K562 (cell line): ENCODE data around the gene CAPS. TPM values are rescaled to one million over a fixed set of nuclear protein-coding genes. Genes with fewer than 3 reads are reported as not detected.

Experiments used
- ATAC-seq: fragments of 200-7000 bp; cut with Tn5 transposase; 3 replicates; pipeline ENCODE4 v1.9.1; 2020; ENCODE audit warnings: moderate library complexity
- BruUV-seq: library from RNA; stranded (reverse); fragments of 400-500 nt; replicated peaks from 2 replicates; lab custom pipeline; 2021; lab: Mats Ljungman, UMichigan
- CTCF ChIA-PET: fragments of 300-600 bp; formaldehyde crosslinking; extraction: SDS; loops from one replicate; lab custom pipeline; 2021; ENCODE audit warnings: low intra/inter-chr PET ratio; lab: Yijun Ruan, JAX
- POLR2A ChIA-PET: fragments of 300-600, 350-650 bp; sonication (Branson Sonifier 250); formaldehyde crosslinking; extraction: SDS; loops from one replicate; lab custom pipeline; 2021; ENCODE audit warnings: antibody characterized with exemption, inconsistent platforms; lab: Yijun Ruan, JAX
- DNase-seq, 4 experiments: peaks; one replicate each; pipeline versions ENCODE4 v3.0.0 to v3.0.0-alpha.2; 2011 to 2018; ENCODE audit warnings: low spot score in 3 of 4, mixed read lengths in 3 of 4; ENCODE audit errors: extremely low read depth in 1 of 4
- FAIRE-seq: peaks from 2 replicates; lab custom pipeline; 2011; peaks lifted over from hg19 to GRCh38; lab: Jason Lieb, UNC
- H2AFZ ChIP-seq: 2 replicates; pipeline ENCODE4 v1.6.0; 2011; ENCODE audit warnings: low read depth, low read length, control low read depth, inconsistent platforms
- H3K27ac ChIP-seq: fragments of 200-600 bp; 3 replicates; pipeline ENCODE4 v1.8.0; 2011; ENCODE audit warnings: low read depth, mild to moderate bottlenecking, control low read depth, inconsistent platforms, low read length, moderate library complexity, mixed read lengths; ENCODE audit errors: extremely low read depth
- H3K27me3 ChIP-seq, 2 experiments: fragments of 300-600 bp in 1 of 2; 2 replicates in 1 of 2; 3 replicates in 1 of 2; pipeline versions ENCODE4 v1.6.0 to v1.8.0; 2011; ENCODE audit warnings: inconsistent platforms in 2 of 2, low read length in 2 of 2, mild to moderate bottlenecking in 1 of 2, mixed read lengths in 1 of 2, moderate library complexity in 1 of 2; ENCODE audit not compliant: control insufficient read depth in 2 of 2, insufficient read depth in 2 of 2
- H3K36me3 ChIP-seq: fragments of 300-600 bp; 3 replicates; pipeline ENCODE4 v1.8.0; 2011; ENCODE audit warnings: mild to moderate bottlenecking, low read length, inconsistent platforms; ENCODE audit not compliant: control insufficient read depth, insufficient read depth
- H3K4me1 ChIP-seq, 2 experiments: fragments of 200-600 bp in 1 of 2; replicated peaks in 1 of 2; 2 replicates in 1 of 2; 3 replicates in 1 of 2; pipeline versions ENCODE4 v1.5.1 to v1.8.0; 2011; ENCODE audit warnings: inconsistent platforms in 2 of 2, low read length in 2 of 2, mild to moderate bottlenecking in 1 of 2, mixed read lengths in 1 of 2, moderate library complexity in 1 of 2; ENCODE audit not compliant: control insufficient read depth in 2 of 2, insufficient read depth in 2 of 2
- H3K4me2 ChIP-seq: 2 replicates; pipeline ENCODE4 v1.6.1; 2011; ENCODE audit warnings: low read length, control low read depth, inconsistent platforms, mixed read lengths; ENCODE audit not compliant: insufficient read depth
- H3K4me3 ChIP-seq: fragments of 200-600 bp; sonication (generic), shearing (Covaris generic); 2 replicates; pipeline ENCODE4 v1.5.1; 2016; ENCODE audit warnings: control low read depth, inconsistent platforms
- H3K79me2 ChIP-seq: fragments of 200-600 bp; 3 replicates; pipeline ENCODE4 v1.8.0; 2011; ENCODE audit warnings: low read length, inconsistent platforms; ENCODE audit not compliant: control insufficient read depth, insufficient read depth
- H3K9ac ChIP-seq, 2 experiments: 2 replicates each; pipeline versions ENCODE4 v1.6.0 to v1.6.1; 2011; ENCODE audit warnings: low read depth in 2 of 2, low read length in 2 of 2, control low read depth in 1 of 2, inconsistent platforms in 1 of 2, mild to moderate bottlenecking in 1 of 2, mixed read lengths in 1 of 2; ENCODE audit not compliant: insufficient read depth in 1 of 2
- H3K9me1 ChIP-seq: one replicate; pipeline ENCODE4 v1.6.0; 2011; ENCODE audit warnings: inconsistent platforms, mild to moderate bottlenecking, low read length, moderate library complexity; ENCODE audit not compliant: control insufficient read depth, insufficient read depth
- H3K9me3 ChIP-seq: replicated peaks from 2 replicates; pipeline ENCODE4 v1.5.1; 2011; ENCODE audit warnings: low read depth, low read length, inconsistent platforms; ENCODE audit not compliant: control insufficient read depth, insufficient read depth
- H4K20me1 ChIP-seq: replicated peaks from 2 replicates; pipeline ENCODE4 v1.6.1; 2011; ENCODE audit warnings: low read length, inconsistent platforms, mixed read lengths; ENCODE audit not compliant: control insufficient read depth, insufficient read depth
- BCL6 ChIP-seq: fragments of 250-450 bp; sonication (Bioruptor Pico); IDR thresholded peaks from 2 replicates; pipeline ENCODE4 v1.4.0; 2020
- CBX8 ChIP-seq: fragments of 200-600 bp; sonication (generic); IDR thresholded peaks from 2 replicates; pipeline ENCODE4 v1.6.1; 2012; ENCODE audit warnings: borderline replicate concordance, mixed run types, low read depth, mild to moderate bottlenecking, moderate library complexity, mixed read lengths, low read length, control low read depth, inconsistent platforms; ENCODE audit not compliant: poor library complexity, severe bottlenecking; ENCODE audit errors: extremely low read depth
- DDX20 ChIP-seq: fragments of 450-650 bp; IDR thresholded peaks from 2 replicates; pipeline ENCODE4 v1.6.1; 2016; ENCODE audit warnings: missing genetic modification characterization, low read depth, mild to moderate bottlenecking, missing compliant biosample characterization, moderate library complexity
- DPF2 ChIP-seq: fragments of 450-650 bp; IDR thresholded peaks from 2 replicates; pipeline ENCODE4 v1.6.1; 2016
- ELF1 ChIP-seq: fragments of 200-800 bp; sonication (Bioruptor generic); IDR thresholded peaks from 2 replicates; pipeline ENCODE4 v1.6.1; 2016; ENCODE audit warnings: missing genetic modification characterization, missing compliant biosample characterization
- HDAC8 ChIP-seq: fragments of 450-650 bp; IDR thresholded peaks from 2 replicates; pipeline ENCODE4 v1.6.1; 2016; ENCODE audit warnings: mild to moderate bottlenecking, missing genetic modification characterization, moderate library complexity, missing compliant biosample characterization
- HEY1 ChIP-seq: fragments of 250-450 bp; sonication (Bioruptor Pico); IDR thresholded peaks from 2 replicates; pipeline ENCODE4 v1.5.0; 2020; ENCODE audit warnings: mild to moderate bottlenecking, moderate library complexity, borderline replicate concordance
- HNRNPH1 ChIP-seq: fragments of 200-400 bp; formaldehyde crosslinking; optimal IDR thresholded peaks from 2 replicates; pipeline ENCODE3; 2017; ENCODE audit warnings: low read depth, mild to moderate bottlenecking, low read length, moderate library complexity
- ILF3 ChIP-seq: fragments of 450-650 bp; IDR thresholded peaks from 2 replicates; pipeline ENCODE4 v1.6.1; 2018; ENCODE audit warnings: antibody characterized with exemption, mild to moderate bottlenecking, moderate library complexity, borderline replicate concordance
- KLF1 ChIP-seq: fragments of 450-650 bp; IDR thresholded peaks from 2 replicates; pipeline ENCODE4 v1.6.1; 2016; ENCODE audit warnings: missing genetic modification characterization, missing compliant biosample characterization
- LARP7 ChIP-seq: fragments of 450-650 bp; IDR thresholded peaks from 2 replicates; pipeline ENCODE4 v1.6.1; 2016
- MBD2 ChIP-seq: sonication (generic); IDR thresholded peaks from 2 replicates; pipeline ENCODE4 v1.6.1; 2016; ENCODE audit warnings: low read depth, borderline replicate concordance
- MCM2 ChIP-seq: fragments of 450-650 bp; IDR thresholded peaks from 2 replicates; pipeline ENCODE4 v1.6.1; 2017; ENCODE audit warnings: low read depth, mild to moderate bottlenecking
- MYC ChIP-seq, 2 experiments: fragments of 250-450 bp in 1 of 2; sonication (Bioruptor Pico) in 1 of 2; IDR thresholded peaks; 2 replicates each; pipeline versions ENCODE4 v1.5.1 to v1.6.1; 2012 to 2021; ENCODE audit warnings: low read depth in 2 of 2, borderline replicate concordance in 1 of 2, improper control_type of control experiment in 1 of 2, low read length in 1 of 2, mild to moderate bottlenecking in 1 of 2, moderate library complexity in 1 of 2
- POLR2A ChIP-seq: fragments of 450-650 bp; conservative IDR thresholded peaks from 2 replicates; pipeline ENCODE4 v1.6.1; 2016
- RBM25 ChIP-seq: fragments of 200-400 bp; formaldehyde crosslinking; IDR thresholded peaks from 2 replicates; pipeline ENCODE4 v1.6.1; 2018; ENCODE audit warnings: low read length, low read depth, moderate library complexity; ENCODE audit not compliant: severe bottlenecking
- SMAD4 ChIP-seq: fragments of 250-450 bp; sonication (Bioruptor Pico); conservative IDR thresholded peaks from 2 replicates; pipeline ENCODE4 v1.8.0; 2021; ENCODE audit warnings: inconsistent platforms, mild to moderate bottlenecking, moderate library complexity
- SMARCA5 ChIP-seq: fragments of 450-650 bp; IDR thresholded peaks from 2 replicates; pipeline ENCODE4 v1.6.1; 2016
- SNIP1 ChIP-seq: fragments of 450-650 bp; IDR thresholded peaks from 2 replicates; pipeline ENCODE4 v1.7.1; 2017; ENCODE audit warnings: low read depth, mild to moderate bottlenecking
- ZFP36 ChIP-seq: fragments of 150-350 bp; IDR thresholded peaks from 2 replicates; pipeline ENCODE4 v1.6.1; 2018; ENCODE audit warnings: low read length, low read depth; ENCODE audit not compliant: partially characterized antibody
- ZNF121 ChIP-seq: sonication (generic); formaldehyde crosslinking; conservative IDR thresholded peaks from 2 replicates; pipeline ENCODE4 v1.8.0; 2022; ENCODE audit warnings: missing genetic modification reagents
- ZNF143 ChIP-seq: sonication (generic); formaldehyde crosslinking; IDR thresholded peaks from 2 replicates; pipeline ENCODE4 v1.9.0; 2022; ENCODE audit warnings: mild to moderate bottlenecking, missing genetic modification reagents
- ZNF212 ChIP-seq: fragments of 450-650 bp; formaldehyde crosslinking; IDR thresholded peaks from 2 replicates; pipeline ENCODE4 v1.4.0; 2020; ENCODE audit warnings: mild to moderate bottlenecking
- WGBS: fragments of 100-300 bp; shearing (Covaris generic); methylation state at CpG from one replicate; pipeline ENCODE4 v1.1.6; 2016; ENCODE audit warnings: low coverage, mixed read lengths; ENCODE audit not compliant: insufficient coverage; ENCODE audit errors: missing lambda C conversion rate; 5-methylcytosine and 5-hydroxymethylcytosine counted together
- in situ Hi-C: fragments of 300-500 bp; cut with MboI; formaldehyde crosslinking; loops from 4 replicates; pipeline ENCODE4 v1.15.0; 2018; ENCODE audit warnings: inconsistent platforms, mixed read lengths
- intact Hi-C: fragments of 100-400 bp; cut with micrococcal nuclease; formaldehyde crosslinking; loops from 2 replicates; pipeline ENCODE4 v1.14.2; 2022
- polyA plus RNA-seq, 8 experiments: library from polyadenylated mRNA; depleted of rRNA in 4 of 8; stranded (reverse) in 5 of 8; unstranded in 3 of 8; fragments of >200 nt; fragmentation: Nextera tagmentation in 2 of 8; fragmentation: Illumina TruSeq in 1 of 8; extraction: Ambion mirVana in 2 of 8; extraction: Trizol in 1 of 8; gene quantifications; 2 replicates each; pipeline versions ENCODE4 v1.2.1 to v1.2.3, GENCODE V29; 2011 to 2014; ENCODE audit warnings: inconsistent platforms in 1 of 8, missing spikeins in 1 of 8
- total RNA-seq, 7 experiments: library from RNA; depleted of rRNA in 6 of 7; stranded (reverse); fragments of >200 nt in 6 of 7; fragmentation: Illumina TruSeq in 2 of 7; extraction: Trizol in 2 of 7; gene quantifications; 2 replicates each; pipeline versions ENCODE4 v1.2.1 to v1.2.3, GENCODE V29; 2011 to 2021; ENCODE audit warnings: low replicate concordance in 1 of 7
- TF ChIP-seq, protein P1 (sequence below): fragments of 250-450 bp; sonication (Bioruptor Pico); IDR thresholded peaks from 2 replicates; pipeline ENCODE4 v1.5.0; 2021

The CAPS gene
- total and polyA plus RNA-seq, 9 of the 15 experiments (the other 6 are each of a cell fraction or from before 2014, with no cell fraction given) = 0.15 to 4.0 (median 0.91) TPM

DNA sequence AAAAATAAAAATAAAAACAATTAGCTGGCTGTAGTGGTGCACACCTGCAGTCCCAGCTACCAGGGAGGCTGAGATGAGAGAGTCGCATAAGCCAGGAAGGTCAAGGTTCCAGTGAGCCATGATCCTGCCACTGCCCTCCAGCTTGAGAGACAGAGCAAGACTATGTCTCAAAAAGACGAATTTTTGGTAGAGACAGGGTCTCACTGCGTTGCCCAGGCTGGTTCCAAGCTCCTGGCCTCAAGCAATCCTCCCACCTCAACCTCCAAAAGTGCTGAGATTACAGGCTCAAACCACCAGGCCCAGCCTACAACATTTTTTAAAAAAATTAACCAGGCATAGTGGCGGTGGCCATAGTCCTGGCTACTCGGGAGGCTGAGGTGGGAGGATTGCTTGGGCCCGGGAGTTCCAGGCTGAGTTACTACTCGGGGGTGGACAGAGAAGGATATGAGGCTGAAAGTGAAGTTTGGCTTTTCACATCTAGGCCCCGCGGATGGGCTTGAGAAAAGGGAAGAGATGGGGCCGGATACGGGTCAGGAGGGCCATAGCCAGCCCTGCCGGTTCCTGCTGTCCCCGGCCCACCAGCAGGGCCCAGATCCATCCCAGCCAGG lies 20.7 kb upstream of the CAPS start:
- Histone ChIP-seq H3K36me3 (peaks cover 32% of the 10 kb centered on the region; the same call in 2 of the 3 replicates), H3K9ac (peak overlapping the region in 1 of 2 experiments; percentile 86; a peak in 1 of 4 replicates), H3K27me3 (no peaks in the 10 kb centered on the region), H4K20me1 (peaks cover 29% of the 10 kb centered on the region), H3K9me1 (peaks cover 5% of the 10 kb centered on the region), H3K4me3 (no peak overlapping the region), H3K79me2 (peaks cover 5% of the 10 kb centered on the region; the same call in 2 of the 3 replicates), H3K27ac (no peak overlapping the region), H3K9me3 (no peaks in the 10 kb centered on the region), H2AFZ (no peak overlapping the region), H3K4me1 (peaks cover 16 to 73% of the 10 kb centered on the region in 2 experiments), H3K4me2 (no peak overlapping the region)
- POLR2A ChIA-PET = interaction anchor here (0.6 to 4.2 kb wide), 3 partner anchors 10 to 813 kb away, joined by 4 to 28 read pairs (median 5); partner anchors contain the start of genes NDUFA11 and VMAC
- peak; percentile 46 for FAIRE-seq
- in situ Hi-C loops (loop anchor here (5.0 kb wide), 1 partner anchor 91 kb away; no protein-coding TSS in a partner anchor), intact Hi-C loops (no loop called here)
- peak; percentile 39 for ATAC-seq
- 48% methylated on average over 11 of the region's 13 CpGs for WGBS
- no peak for DNase-seq
- CTCF ChIA-PET = interaction anchor here (0.8 to 3.9 kb wide), 3 partner anchors 83 to 120 kb away, joined by 4 to 48 read pairs (median 5); partner anchors contain the start of gene NRTN
- no TSS peak for BruUV-seq
- TF ChIP-seq ZFP36 = no peak
- no peak for TF ChIP-seq MYC (IDR thresholded peaks at IDR 0.05; ENCODE audit: low read depth, low read length)
- TF ChIP-seq MYC (CRISPR knock-in tag; IDR thresholded peaks at IDR 0.05; ENCODE audit: borderline replicate concordance, low read depth) = no peak
- no peak for TF ChIP-seq DPF2
- no peak for TF ChIP-seq SMAD4
- TF ChIP-seq POLR2A = 0 out of 2 replicates have a peak, but pooled peaks have one; percentile 30
- no peak for TF ChIP-seq HEY1 (CRISPR knock-in tag)
- TF ChIP-seq, protein P1, sequence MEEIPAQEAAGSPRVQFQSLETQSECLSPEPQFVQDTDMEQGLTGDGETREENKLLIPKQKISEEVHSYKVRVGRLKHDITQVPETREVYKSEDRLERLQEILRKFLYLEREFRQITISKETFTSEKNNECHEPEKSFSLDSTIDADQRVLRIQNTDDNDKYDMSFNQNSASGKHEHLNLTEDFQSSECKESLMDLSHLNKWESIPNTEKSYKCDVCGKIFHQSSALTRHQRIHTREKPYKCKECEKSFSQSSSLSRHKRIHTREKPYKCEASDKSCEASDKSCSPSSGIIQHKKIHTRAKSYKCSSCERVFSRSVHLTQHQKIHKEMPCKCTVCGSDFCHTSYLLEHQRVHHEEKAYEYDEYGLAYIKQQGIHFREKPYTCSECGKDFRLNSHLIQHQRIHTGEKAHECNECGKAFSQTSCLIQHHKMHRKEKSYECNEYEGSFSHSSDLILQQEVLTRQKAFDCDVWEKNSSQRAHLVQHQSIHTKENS (CRISPR knock-in tag) = no peak
- TF ChIP-seq HNRNPH1 = no peak
- TF ChIP-seq KLF1 (tag) = no peak
- no peak for TF ChIP-seq ZNF143
- TF ChIP-seq MBD2 = no peak
- TF ChIP-seq ZNF121 (CRISPR knock-in tag) = peak; percentile 79
- TF ChIP-seq CBX8 = no peak
- TF ChIP-seq SMARCA5 = no peak
- no peak for TF ChIP-seq ZNF212
- no peak for TF ChIP-seq ELF1
- 0 out of 2 replicates have a peak, but pooled peaks have one; percentile 16 for TF ChIP-seq ILF3
- no peak for TF ChIP-seq HDAC8 (tag)
- no peak for TF ChIP-seq MCM2
- no peak for TF ChIP-seq LARP7
- no peak for TF ChIP-seq BCL6 (CRISPR knock-in tag)
- TF ChIP-seq RBM25 = peak; percentile 36
- TF ChIP-seq SNIP1 = no peak
- no peak for TF ChIP-seq DDX20 (tag)
